SW 1271 (cell line): Measurements from ENCODE around the gene APLN.

Experiments
- DNase-seq, 2 experiments: peaks; one replicate each; lab custom pipeline; 2025; lab: John Stamatoyannopoulos, UW

The APLN gene

GRCh38 chrX:129640737-129641136 lies 14.0 kb downstream of the APLN start:
- DNase-seq = no peak

- DNase-seq = no peak
Measured at GRCh38 chrX:129638917-129639316, 15.8 kb downstream of the APLN start.

- peak in 1 of 2 experiments; percentile 14 for DNase-seq
Measured at GRCh38 chrX:129637217-129638109, 17.3 kb downstream of the APLN start.

GRCh38 chrX:129636175-129636681 lies 18.5 kb downstream of the APLN start:
- DNase-seq = no peak

- DNase-seq = no peak
Measured at GRCh38 chrX:129634541-129634940, 20.2 kb downstream of the APLN start.

- no peak for DNase-seq
Measured at GRCh38 chrX:129632443-129632842, 22.3 kb downstream of the APLN start.

- DNase-seq = no peak
Measured at GRCh38 chrX:129631849-129632248, 22.9 kb downstream of the APLN start.

GRCh38 chrX:129629837-129630236 lies 24.9 kb downstream of the APLN start:
- no peak for DNase-seq

GRCh38 chrX:129626026-129626425 lies 28.7 kb downstream of the APLN start:
- no peak for DNase-seq

GRCh38 chrX:129622757-129623301 lies 31.9 kb downstream of the APLN start:
- DNase-seq = no peak

- no peak for DNase-seq
Measured at GRCh38 chrX:129618997-129619396, 35.8 kb downstream of the APLN start.

- no peak for DNase-seq
Measured at GRCh38 chrX:129617420-129617819, 37.3 kb downstream of the APLN start.

GRCh38 chrX:129614481-129615255 lies 40.1 kb downstream of the APLN start:
- no peak for DNase-seq

- no peak for DNase-seq
Measured at GRCh38 chrX:129613596-129613995, 41.2 kb downstream of the APLN start.

GRCh38 chrX:129612396-129612795 lies 42.4 kb downstream of the APLN start:
- DNase-seq = no peak

- DNase-seq = no peak
Measured at GRCh38 chrX:129609395-129609794, 45.4 kb downstream of the APLN start.

GRCh38 chrX:129608496-129608895 lies 46.3 kb downstream of the APLN start:
- DNase-seq = no peak

- no peak for DNase-seq
Measured at GRCh38 chrX:129606918-129607317, 47.8 kb downstream of the APLN start.

- DNase-seq = peak in 1 of 2 experiments; percentile 1
Measured at GRCh38 chrX:129600981-129601424, 53.8 kb downstream of the APLN start.

GRCh38 chrX:129599996-129600395 lies 54.8 kb downstream of the APLN start:
- DNase-seq = no peak

- DNase-seq = no peak
Measured at GRCh38 chrX:129599499-129599898, 55.3 kb downstream of the APLN start.

- DNase-seq = no peak
Measured at GRCh38 chrX:129597905-129598304, 56.9 kb downstream of the APLN start.
